Neural cell (in vitro differentiated cells): ENCODE results near the gene ADCY6.
"Not testable (repeated sequence)": the region's sequence is repeated elsewhere in the genome, so short reads cannot be mapped to it uniquely, and the experiment has no call there.

Experiments used
- CTCF ChIP-seq: fragments of 450-650 bp; IDR thresholded peaks from 2 replicates; pipeline ENCODE4 v1.5.1; 2014; ENCODE audit warnings: antibody characterized with exemption, mild to moderate bottlenecking, moderate library complexity; ENCODE audit not compliant: poor library complexity, severe bottlenecking
- EP300 ChIP-seq: fragments of 450-650 bp; conservative IDR thresholded peaks from 2 replicates; pipeline ENCODE4 v1.6.1; 2014; ENCODE audit warnings: antibody characterized with exemption, mild to moderate bottlenecking, moderate library complexity; ENCODE audit not compliant: poor library complexity, severe bottlenecking
- EZH2 ChIP-seq: fragments of 200-600, 300-800 bp; shearing (Covaris generic), sonication (generic); IDR thresholded peaks from 2 replicates; pipeline ENCODE4 v1.6.1; 2014; ENCODE audit warnings: antibody characterized with exemption, low read length, borderline replicate concordance, mild to moderate bottlenecking; ENCODE audit not compliant: insufficient read depth, poor library complexity, severe bottlenecking
- POLR2AphosphoS5 ChIP-seq: IDR thresholded peaks from 2 replicates; pipeline ENCODE4 v1.6.1; 2012
- SMC3 ChIP-seq: fragments of 450-650 bp; conservative IDR thresholded peaks from 2 replicates; pipeline ENCODE4 v1.6.1; 2014; ENCODE audit warnings: antibody characterized with exemption, mild to moderate bottlenecking, moderate library complexity; ENCODE audit not compliant: poor library complexity
- TAF1 ChIP-seq: IDR thresholded peaks from 2 replicates; pipeline ENCODE4 v1.6.1; 2012; ENCODE audit warnings: low read depth
- TF ChIP-seq, protein P1 (sequence below): IDR thresholded peaks from 2 replicates; pipeline ENCODE4 v1.6.1; 2012; ENCODE audit warnings: borderline replicate concordance

DNA sequence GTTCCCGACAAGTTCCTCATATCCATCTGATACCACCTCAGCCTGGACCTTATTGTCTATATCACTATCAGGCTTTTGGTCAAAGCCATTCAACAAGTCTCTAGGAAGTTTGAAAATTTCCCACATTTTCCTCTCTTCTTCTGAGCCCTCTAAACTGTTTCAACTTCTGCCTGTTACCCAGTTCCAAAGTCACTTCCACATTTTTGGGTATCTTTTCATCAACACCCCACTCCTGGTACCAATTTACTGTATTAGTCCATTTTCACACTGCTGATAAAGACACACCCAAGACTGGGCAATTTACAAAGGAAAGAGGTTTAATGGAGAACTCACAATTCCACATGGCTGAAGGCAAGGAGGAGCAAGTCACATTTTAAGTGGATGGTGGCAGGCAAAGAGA lies 68.2 kb downstream of the ADCY6 start:
- not testable (repeated sequence) for TF ChIP-seq CTCF, EZH2, TAF1, POLR2AphosphoS5, EP300, SMC3
- TF ChIP-seq, protein P1, sequence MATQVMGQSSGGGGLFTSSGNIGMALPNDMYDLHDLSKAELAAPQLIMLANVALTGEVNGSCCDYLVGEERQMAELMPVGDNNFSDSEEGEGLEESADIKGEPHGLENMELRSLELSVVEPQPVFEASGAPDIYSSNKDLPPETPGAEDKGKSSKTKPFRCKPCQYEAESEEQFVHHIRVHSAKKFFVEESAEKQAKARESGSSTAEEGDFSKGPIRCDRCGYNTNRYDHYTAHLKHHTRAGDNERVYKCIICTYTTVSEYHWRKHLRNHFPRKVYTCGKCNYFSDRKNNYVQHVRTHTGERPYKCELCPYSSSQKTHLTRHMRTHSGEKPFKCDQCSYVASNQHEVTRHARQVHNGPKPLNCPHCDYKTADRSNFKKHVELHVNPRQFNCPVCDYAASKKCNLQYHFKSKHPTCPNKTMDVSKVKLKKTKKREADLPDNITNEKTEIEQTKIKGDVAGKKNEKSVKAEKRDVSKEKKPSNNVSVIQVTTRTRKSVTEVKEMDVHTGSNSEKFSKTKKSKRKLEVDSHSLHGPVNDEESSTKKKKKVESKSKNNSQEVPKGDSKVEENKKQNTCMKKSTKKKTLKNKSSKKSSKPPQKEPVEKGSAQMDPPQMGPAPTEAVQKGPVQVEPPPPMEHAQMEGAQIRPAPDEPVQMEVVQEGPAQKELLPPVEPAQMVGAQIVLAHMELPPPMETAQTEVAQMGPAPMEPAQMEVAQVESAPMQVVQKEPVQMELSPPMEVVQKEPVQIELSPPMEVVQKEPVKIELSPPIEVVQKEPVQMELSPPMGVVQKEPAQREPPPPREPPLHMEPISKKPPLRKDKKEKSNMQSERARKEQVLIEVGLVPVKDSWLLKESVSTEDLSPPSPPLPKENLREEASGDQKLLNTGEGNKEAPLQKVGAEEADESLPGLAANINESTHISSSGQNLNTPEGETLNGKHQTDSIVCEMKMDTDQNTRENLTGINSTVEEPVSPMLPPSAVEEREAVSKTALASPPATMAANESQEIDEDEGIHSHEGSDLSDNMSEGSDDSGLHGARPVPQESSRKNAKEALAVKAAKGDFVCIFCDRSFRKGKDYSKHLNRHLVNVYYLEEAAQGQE = not testable (repeated sequence)
